ENCODE measurements around the gene MACROD2. TPM values are rescaled to one million over a fixed set of nuclear protein-coding genes. Genes with fewer than 3 reads are reported as not detected.

MACROD2 gene
- total RNA-seq, 1 experiment from 2014 or later: 0.12 TPM

GRCh38 chr20:15630360-15630759 lies 1635.0 kb downstream of the MACROD2 start:
- Histone ChIP-seq H3K9me3 (replicated peaks) (no peaks in the 10 kb centered on the region), H3K27ac (no peak overlapping the region), H3K36me3 (no peaks in the 10 kb centered on the region), H3K27me3 (no peaks in the 10 kb centered on the region), H3K4me1 (no peaks in the 10 kb centered on the region), H3K4me3 (no peak overlapping the region)
- DNase-seq: no peak

GRCh38 chr20:15632680-15633079 lies 1637.4 kb downstream of the MACROD2 start:
- no peaks in the 10 kb centered on the region for H3K4me1 ChIP-seq
- H3K9me3 ChIP-seq (replicated peaks): no peaks in the 10 kb centered on the region
- H3K27ac ChIP-seq: no peak overlapping the region
- DNase-seq: no peak
- H3K4me3 ChIP-seq: no peak overlapping the region
- no peaks in the 10 kb centered on the region for H3K36me3 ChIP-seq
- H3K27me3 ChIP-seq: no peaks in the 10 kb centered on the region

DNA sequence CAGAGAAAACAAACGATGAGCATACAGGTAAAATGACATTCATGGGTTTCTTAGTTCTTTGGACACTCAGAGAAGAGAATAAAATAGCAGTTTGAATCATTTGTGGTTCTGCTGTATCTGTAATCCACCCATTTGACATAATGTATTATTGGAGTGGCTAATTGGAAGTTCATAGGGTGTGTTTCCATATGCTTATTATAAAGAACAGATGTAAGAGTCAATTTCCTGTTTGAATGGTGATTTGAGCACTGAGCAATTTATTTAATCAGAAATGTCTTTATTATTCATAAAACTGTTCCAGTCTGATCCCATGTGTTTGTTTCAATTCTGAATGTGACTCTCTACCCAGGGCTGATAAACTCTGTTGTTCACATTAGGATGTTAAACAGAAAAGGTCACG lies 1638.8 kb downstream of the MACROD2 start:
- H3K27ac ChIP-seq: no peak overlapping the region
- no peaks in the 10 kb centered on the region for H3K36me3 ChIP-seq
- no peaks in the 10 kb centered on the region for H3K9me3 ChIP-seq (replicated peaks)
- DNase-seq: no peak
- no peak overlapping the region for H3K4me3 ChIP-seq
- H3K4me1 ChIP-seq: no peaks in the 10 kb centered on the region; the same call in 1 of the 2 replicates
- H3K27me3 ChIP-seq: no peaks in the 10 kb centered on the region

DNA sequence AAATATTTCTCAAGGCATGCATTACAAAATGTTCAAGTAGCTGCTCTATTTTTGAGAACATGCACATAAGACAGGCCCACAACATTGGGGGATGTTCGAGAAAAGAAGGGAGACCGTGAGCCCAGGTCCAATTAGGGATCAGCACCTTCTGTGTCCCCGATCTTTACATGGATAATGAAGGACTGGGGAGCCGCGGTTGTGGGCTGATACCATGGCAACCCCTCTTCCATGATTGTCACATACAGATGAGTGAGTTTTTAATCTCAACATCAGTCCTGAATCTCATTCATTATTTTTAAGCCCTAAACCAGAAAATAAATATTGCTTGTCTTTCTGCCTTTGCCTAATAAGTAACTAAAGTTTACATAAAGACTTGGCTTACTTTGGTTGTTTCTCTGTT lies 1642.2 kb downstream of the MACROD2 start:
- no peaks in the 10 kb centered on the region for H3K9me3 ChIP-seq (replicated peaks)
- H3K4me1 ChIP-seq: no peaks in the 10 kb centered on the region; the same call in 1 of the 2 replicates
- DNase-seq: no peak
- no peaks in the 10 kb centered on the region for H3K36me3 ChIP-seq
- H3K27ac ChIP-seq: no peak overlapping the region
- no peak overlapping the region for H3K4me3 ChIP-seq
- H3K27me3 ChIP-seq: no peaks in the 10 kb centered on the region

DNA sequence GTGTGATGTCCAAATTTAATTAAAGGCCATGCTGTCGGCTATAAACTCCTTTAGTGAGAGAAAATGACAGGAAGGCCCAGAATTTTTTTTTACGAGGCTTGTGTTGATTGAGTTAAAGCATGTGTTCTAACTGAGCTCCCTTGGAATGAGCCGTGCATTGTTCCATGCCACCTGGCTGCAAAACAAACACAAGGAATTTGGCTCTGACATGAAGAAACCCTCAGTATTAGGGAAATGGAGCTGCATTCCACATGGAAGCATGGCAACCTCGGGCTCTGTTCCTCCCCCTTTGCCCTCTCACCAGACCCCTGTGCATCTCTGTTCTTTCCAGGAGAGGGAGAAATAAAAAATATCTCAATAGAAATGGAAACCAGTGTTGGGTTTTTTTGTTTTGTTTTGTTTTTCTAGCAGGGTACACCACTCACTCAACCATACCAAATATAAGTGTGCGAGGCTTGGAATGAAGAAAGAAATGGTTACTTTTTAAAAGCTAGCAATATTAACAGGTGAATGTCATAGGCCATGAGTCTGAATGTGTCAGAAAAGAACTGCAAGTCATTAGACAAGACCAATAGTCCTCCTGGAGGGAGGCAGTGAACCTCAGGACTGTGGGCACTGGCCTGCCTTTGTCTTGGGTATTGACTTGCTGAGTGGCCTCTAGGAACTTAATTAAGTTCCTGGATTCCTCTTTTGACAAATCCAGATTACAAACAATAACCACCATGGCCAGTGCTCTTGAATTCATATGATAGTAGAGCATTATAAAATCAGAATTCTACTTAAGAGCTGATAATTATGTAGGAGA lies 1642.8 kb downstream of the MACROD2 start:
- H3K27me3 ChIP-seq: no peaks in the 10 kb centered on the region
- peak in 1 of 2 experiments; percentile 33 for DNase-seq
- no peaks in the 10 kb centered on the region for H3K36me3 ChIP-seq
- H3K9me3 ChIP-seq (replicated peaks): no peaks in the 10 kb centered on the region
- H3K4me3 ChIP-seq: no peak overlapping the region
- H3K4me1 ChIP-seq: no peaks in the 10 kb centered on the region; the same call in 1 of the 2 replicates
- H3K27ac ChIP-seq: no peak overlapping the region

DNA sequence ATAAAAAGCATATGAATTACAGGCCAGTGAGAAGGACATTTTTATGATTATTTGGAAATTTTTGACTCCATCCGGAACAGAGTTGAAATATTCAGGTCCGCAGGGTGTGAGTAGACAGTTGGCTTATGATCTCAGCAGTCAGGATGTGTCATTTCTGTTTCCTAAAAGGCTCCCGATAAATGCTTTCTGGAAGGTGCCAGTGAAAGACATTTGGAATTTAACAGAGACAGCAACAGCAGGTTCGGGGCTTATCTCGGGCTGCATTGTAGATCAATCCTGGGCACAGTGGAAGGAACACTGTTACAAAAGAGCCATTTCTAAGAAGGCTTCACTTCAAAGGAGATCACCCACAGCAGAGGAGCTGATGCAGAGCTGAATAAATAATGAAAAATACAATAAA lies 1643.5 kb downstream of the MACROD2 start:
- no peaks in the 10 kb centered on the region; the same call in 1 of the 2 replicates for H3K4me1 ChIP-seq
- no peak overlapping the region for H3K4me3 ChIP-seq
- H3K27me3 ChIP-seq: no peaks in the 10 kb centered on the region
- H3K27ac ChIP-seq: no peak overlapping the region
- DNase-seq: no peak
- no peaks in the 10 kb centered on the region for H3K9me3 ChIP-seq (replicated peaks)
- H3K36me3 ChIP-seq: no peaks in the 10 kb centered on the region

GRCh38 chr20:15639839-15640238 lies 1644.5 kb downstream of the MACROD2 start:
- Histone ChIP-seq H3K9me3 (replicated peaks) (no peaks in the 10 kb centered on the region), H3K27me3 (no peaks in the 10 kb centered on the region), H3K4me3 (no peak overlapping the region), H3K4me1 (no peaks in the 10 kb centered on the region; the same call in 1 of the 2 replicates), H3K36me3 (no peaks in the 10 kb centered on the region), H3K27ac (no peak overlapping the region)
- DNase-seq: no peak

- H3K27me3 ChIP-seq: no peaks in the 10 kb centered on the region
- no peak for DNase-seq
- H3K4me3 ChIP-seq: no peak overlapping the region
- no peaks in the 10 kb centered on the region for H3K9me3 ChIP-seq (replicated peaks)
- H3K4me1 ChIP-seq: no peaks in the 10 kb centered on the region; the same call in 1 of the 2 replicates
- no peaks in the 10 kb centered on the region for H3K36me3 ChIP-seq
- H3K27ac ChIP-seq: no peak overlapping the region
These were observed 1646.8 kb downstream of the MACROD2 start for GRCh38 chr20:15642109-15642508.

DNA sequence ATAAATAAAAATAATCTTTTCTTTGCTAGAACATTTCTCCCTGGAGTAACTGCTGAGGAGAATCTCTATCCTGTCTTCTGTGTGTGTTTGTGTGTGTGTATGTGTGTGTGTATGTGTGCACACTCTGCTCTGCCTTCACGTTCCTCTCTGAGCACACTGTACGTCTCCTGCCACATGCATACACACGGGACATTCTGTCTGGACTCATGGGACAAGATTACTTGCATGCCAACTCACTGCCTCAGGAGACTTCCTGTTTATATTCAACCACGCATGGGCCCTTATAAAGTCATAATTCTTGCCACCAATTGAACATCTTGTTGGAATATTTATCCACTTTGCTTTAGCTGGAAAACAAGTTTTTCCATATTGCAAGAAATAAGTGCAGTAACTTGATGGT lies 1647.4 kb downstream of the MACROD2 start:
- Histone ChIP-seq H3K4me3 (no peak overlapping the region), H3K9me3 (replicated peaks) (no peaks in the 10 kb centered on the region), H3K27me3 (no peaks in the 10 kb centered on the region), H3K4me1 (no peaks in the 10 kb centered on the region; the same call in 1 of the 2 replicates), H3K27ac (no peak overlapping the region), H3K36me3 (no peaks in the 10 kb centered on the region)
- DNase-seq: no peak

GRCh38 chr20:15643713-15644112 lies 1648.4 kb downstream of the MACROD2 start:
- Histone ChIP-seq H3K27me3 (no peaks in the 10 kb centered on the region), H3K36me3 (no peaks in the 10 kb centered on the region), H3K9me3 (replicated peaks) (no peaks in the 10 kb centered on the region), H3K4me1 (no peaks in the 10 kb centered on the region), H3K27ac (no peak overlapping the region), H3K4me3 (no peak overlapping the region)
- no peak for DNase-seq

DNA sequence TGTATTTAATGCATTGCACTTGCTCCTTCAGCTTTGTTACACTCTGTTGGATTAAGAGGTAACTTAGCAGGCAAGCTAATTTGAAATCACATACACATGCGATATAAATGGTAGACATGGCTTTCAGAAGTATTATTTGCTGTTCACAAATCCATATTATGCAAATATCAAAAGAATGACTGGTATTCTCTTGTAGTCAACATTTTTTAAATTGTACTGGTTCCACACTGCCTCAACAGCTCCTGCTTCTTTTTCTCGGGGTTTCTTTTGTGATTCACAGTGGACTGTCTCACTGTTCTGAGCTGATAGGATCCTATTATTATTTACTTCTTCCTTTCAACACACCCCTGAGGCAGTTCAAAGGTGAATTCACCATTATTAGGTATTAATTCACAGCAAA lies 1650.5 kb downstream of the MACROD2 start:
- H3K36me3 ChIP-seq: no peaks in the 10 kb centered on the region
- H3K27me3 ChIP-seq: no peaks in the 10 kb centered on the region
- H3K4me1 ChIP-seq: no peaks in the 10 kb centered on the region
- no peaks in the 10 kb centered on the region for H3K9me3 ChIP-seq (replicated peaks)
- H3K27ac ChIP-seq: no peak overlapping the region
- no peak overlapping the region for H3K4me3 ChIP-seq
- no peak for DNase-seq

GRCh38 chr20:15653396-15654207 lies 1658.3 kb downstream of the MACROD2 start:
- Histone ChIP-seq H3K27me3 (no peaks in the 10 kb centered on the region), H3K4me1 (peaks cover 2% of the 10 kb centered on the region; the same call in 1 of the 2 replicates), H3K9me3 (replicated peaks) (no peaks in the 10 kb centered on the region), H3K36me3 (no peaks in the 10 kb centered on the region), H3K4me3 (no peak overlapping the region), H3K27ac (no peak overlapping the region)
- no peak for DNase-seq

- no peak overlapping the region for H3K27ac ChIP-seq
- peaks cover 2% of the 10 kb centered on the region; the same call in 1 of the 2 replicates for H3K4me1 ChIP-seq
- peak; percentile 48 to 79 for DNase-seq
- H3K4me3 ChIP-seq: no peak overlapping the region
- no peaks in the 10 kb centered on the region for H3K9me3 ChIP-seq (replicated peaks)
- H3K27me3 ChIP-seq: no peaks in the 10 kb centered on the region
- no peaks in the 10 kb centered on the region for H3K36me3 ChIP-seq
These were observed 1658.9 kb downstream of the MACROD2 start for GRCh38 chr20:15654208-15654649.

GRCh38 chr20:15655295-15655874 lies 1660.1 kb downstream of the MACROD2 start:
- Histone ChIP-seq H3K9me3 (replicated peaks) (no peaks in the 10 kb centered on the region), H3K4me3 (no peak overlapping the region), H3K4me1 (peaks cover 2% of the 10 kb centered on the region; the same call in 1 of the 2 replicates), H3K27me3 (no peaks in the 10 kb centered on the region), H3K36me3 (no peaks in the 10 kb centered on the region), H3K27ac (no peak overlapping the region)
- DNase-seq: no peak

DNA sequence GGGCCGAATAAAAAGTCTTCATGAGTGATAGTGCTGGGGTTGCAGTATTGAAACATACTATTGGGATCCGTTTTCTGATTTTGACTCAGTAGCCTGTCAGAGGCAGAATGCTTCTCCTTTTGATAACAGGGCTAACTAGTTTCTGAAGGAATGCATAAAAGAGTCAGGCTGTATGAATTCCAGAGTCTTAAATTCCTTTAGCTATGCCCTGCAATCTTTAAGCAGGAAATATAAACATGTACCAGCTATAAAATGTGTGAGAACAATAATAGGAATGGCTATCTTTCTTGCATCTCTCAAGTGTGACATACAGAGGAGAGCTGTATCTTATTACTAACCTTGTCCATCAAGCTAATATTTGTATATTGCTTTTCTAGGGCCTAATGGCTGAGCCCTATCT lies 1660.8 kb downstream of the MACROD2 start:
- no peaks in the 10 kb centered on the region for H3K36me3 ChIP-seq
- H3K9me3 ChIP-seq (replicated peaks): no peaks in the 10 kb centered on the region
- peaks cover 2% of the 10 kb centered on the region; the same call in 1 of the 2 replicates for H3K4me1 ChIP-seq
- no peaks in the 10 kb centered on the region for H3K27me3 ChIP-seq
- no peak overlapping the region for H3K4me3 ChIP-seq
- no peak for DNase-seq
- H3K27ac ChIP-seq: no peak overlapping the region
